Transverse colon (tissue), 4 donors: ENCODE measurements around the gene BBIP1. TPM values are rescaled to one million over a fixed set of nuclear protein-coding genes. Genes with fewer than 3 reads are reported as not detected.

Experiments used
- DNase-seq: peaks from one replicate; pipeline ENCODE4 v3.0.0-alpha.2; 2019
- H3K27ac ChIP-seq, 4 donors: fragments of 200-600 bp; sonication (generic); 2 replicates each; pipeline ENCODE4 v1.5.1; 2016 to 2018; ENCODE audit warnings: inconsistent platforms in 4 of 4
- H3K27me3 ChIP-seq: fragments of 200-600 bp; sonication (generic); 2 replicates; pipeline ENCODE4 v1.5.1; 2017; ENCODE audit warnings: inconsistent platforms
- H3K36me3 ChIP-seq, 4 donors: fragments of 200-600 bp; sonication (generic); 2 replicates each; pipeline ENCODE4 v1.5.1; 2017 to 2019; ENCODE audit warnings: inconsistent platforms in 4 of 4
- H3K4me1 ChIP-seq, 4 donors: fragments of 200-600 bp; sonication (generic); 2 replicates each; pipeline ENCODE4 v1.5.1; 2017 to 2020; ENCODE audit warnings: inconsistent platforms in 4 of 4
- H3K4me3 ChIP-seq, 4 donors: fragments of 200-600 bp; sonication (generic); 1 replicate in 1 of 4; 2 replicates in 3 of 4; pipeline versions ENCODE4 v1.5.1 to v1.6.1; 2017 to 2019; ENCODE audit warnings: inconsistent platforms in 4 of 4
- H3K9me3 ChIP-seq, 2 donors: fragments of 200-600 bp; sonication (generic); 2 replicates each; pipeline ENCODE4 v1.5.1; 2017 to 2019; ENCODE audit warnings: inconsistent platforms in 2 of 2
- CTCF ChIP-seq, 5 experiments: fragments of 200-600 bp in 3 of 5; fragments of 450-650 bp in 2 of 5; sonication (generic) in 3 of 5; IDR thresholded peaks; 1 replicate in 2 of 5; 2 replicates in 3 of 5; pipeline ENCODE4 v1.5.1; 2016 to 2017; ENCODE audit warnings: antibody characterized with exemption in 5 of 5, inconsistent platforms in 3 of 5, mild to moderate bottlenecking in 2 of 5, moderate library complexity in 1 of 5
- EP300 ChIP-seq: sonication (generic); formaldehyde crosslinking; IDR thresholded peaks from one replicate; pipeline ENCODE4 v1.6.1; 2017; ENCODE audit warnings: antibody characterized with exemption, low read depth
- POLR2A ChIP-seq: fragments of 450-650 bp; IDR thresholded peaks from one replicate; pipeline ENCODE4 v1.6.1; 2016; ENCODE audit warnings: antibody characterized with exemption, mild to moderate bottlenecking, moderate library complexity
- POLR2AphosphoS5 ChIP-seq, 3 donors: sonication (generic); formaldehyde crosslinking; IDR thresholded peaks; one replicate each; pipeline ENCODE4 v1.6.1; 2016; ENCODE audit warnings: antibody characterized with exemption in 3 of 3
- WGBS, 2 donors: methylation state at CpG; one replicate each; pipeline ENCODE4 v1.1.5; 2018; ENCODE audit warnings: low coverage in 1 of 2; 5-methylcytosine and 5-hydroxymethylcytosine counted together
- in situ Hi-C, 4 donors: fragments of 200-750 bp; cut with MboI; loops; one replicate each; pipeline versions ENCODE4 v1.15.0 to v1.15.1; 2017; ENCODE audit warnings: low sequenced_read_pairs in 3 of 4, low pct_ligation_motif_present in 1 of 4, low pct_unique_long_range_greater_than_20kb in 1 of 4
- intact Hi-C: fragments of 100-400 bp; cut with DNase I; formaldehyde crosslinking; loops from one replicate; pipeline ENCODE4 v1.15.1; 2023; ENCODE audit warnings: low total_unique reads
- total RNA-seq, 4 donors: library from RNA; depleted of rRNA; stranded (reverse); fragments of >200 nt; gene quantifications; one replicate each; pipeline ENCODE4 v1.1.0, GENCODE V29; 2016

Gene BBIP1
- total RNA-seq, 4 donors from 2014 or later = 9.6 to 44.9 (median 18.1) TPM

GRCh38 chr10:110960333-110960712 lies 41.3 kb upstream of the BBIP1 start:
- Histone ChIP-seq H3K9me3 (no peaks in the 10 kb centered on the region), H3K4me1 (peaks cover 0 to 28% (median 13%) of the 10 kb centered on the region in 4 donors), H3K27me3 (no peaks in the 10 kb centered on the region), H3K4me3 (no peak overlapping the region), H3K36me3 (no peaks in the 10 kb centered on the region), H3K27ac (no peak overlapping the region)
- 96 to 100% methylated on average over 1 of the region's 1 CpG for WGBS, 2 donors
- intact Hi-C loops (no loop called here), in situ Hi-C loops (no loop called here)
- TF ChIP-seq POLR2A (no peak), EP300 (no peak), POLR2AphosphoS5 (IDR thresholded peaks at IDR 0.05) (no peak), CTCF (IDR thresholded peaks at IDR 0.05) (no peak)
- DNase-seq = no peak

DNA sequence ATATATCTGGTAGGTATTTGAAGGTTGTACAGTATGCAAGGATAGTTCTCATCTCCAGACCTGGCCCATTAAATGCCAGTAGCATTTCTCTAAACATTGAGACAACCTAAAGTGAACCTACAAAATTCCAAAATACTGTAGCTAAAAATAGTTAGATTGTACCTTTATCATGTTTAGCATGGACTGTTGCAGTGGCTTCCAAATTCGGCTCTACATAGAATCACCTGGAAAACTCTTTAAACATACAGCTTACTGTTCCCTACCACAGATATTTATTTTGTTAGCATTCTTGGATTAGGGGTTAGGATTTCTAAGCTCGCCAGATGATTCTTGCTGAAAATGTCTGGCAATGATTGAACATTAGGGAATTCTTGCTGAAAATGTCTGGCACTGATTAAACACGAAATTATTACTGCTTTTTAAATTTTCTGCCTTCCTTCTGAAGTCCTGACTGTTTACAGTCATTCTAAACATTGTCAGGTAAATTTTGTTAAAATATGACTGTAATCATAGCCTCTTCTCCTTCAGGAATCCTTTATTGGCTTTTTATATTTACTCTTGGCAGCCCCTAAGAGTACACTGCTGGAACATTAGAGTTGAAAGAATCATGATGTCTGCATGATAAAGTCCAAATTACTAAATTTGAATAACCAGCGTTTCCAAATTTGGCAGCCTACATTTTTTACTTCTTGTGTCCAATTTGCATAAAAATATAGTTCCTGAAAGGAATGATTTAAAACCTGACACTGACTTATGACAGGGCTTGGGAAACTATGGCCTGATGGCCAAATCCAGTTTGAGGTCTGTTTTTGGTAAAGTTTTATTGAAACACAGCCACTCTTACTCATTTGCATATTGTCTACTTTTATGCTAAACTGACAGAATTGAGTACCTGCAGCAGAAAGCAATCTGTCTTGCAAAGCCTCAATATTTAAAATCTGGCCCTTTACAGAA lies 40.7 kb upstream of the BBIP1 start:
- 48 to 50% methylated on average over 4 of the region's 4 CpGs for WGBS, 2 donors
- H3K4me3 ChIP-seq = no peak overlapping the region
- TF ChIP-seq EP300 (no peak), POLR2AphosphoS5 (IDR thresholded peaks at IDR 0.05) (no peak)
- no peaks in the 10 kb centered on the region for H3K27me3 ChIP-seq
- intact Hi-C loops = loop anchor here (5.0 kb wide), 1 partner anchor 433 kb away; no protein-coding TSS in a partner anchor
- H3K9me3 ChIP-seq = no peaks in the 10 kb centered on the region
- peaks cover 0 to 25% (median 13%) of the 10 kb centered on the region in 4 donors for H3K4me1 ChIP-seq
- in situ Hi-C loops = no loop called here
- H3K36me3 ChIP-seq = no peaks in the 10 kb centered on the region
- DNase-seq = no peak
- no peak overlapping the region for H3K27ac ChIP-seq

GRCh38 chr10:110957606-110958005 lies 38.6 kb upstream of the BBIP1 start:
- Histone ChIP-seq H3K36me3 (no peaks in the 10 kb centered on the region), H3K27ac (no peak overlapping the region), H3K9me3 (no peaks in the 10 kb centered on the region), H3K4me1 (peaks cover 0 to 25% (median 10%) of the 10 kb centered on the region in 4 donors), H3K27me3 (no peaks in the 10 kb centered on the region), H3K4me3 (no peak overlapping the region)
- no peak for DNase-seq
- in situ Hi-C loops (no loop called here), intact Hi-C loops (loop anchor here (5.0 kb wide), 1 partner anchor 435 kb away; no protein-coding TSS in a partner anchor)
- TF ChIP-seq POLR2A (no peak), CTCF (IDR thresholded peaks at IDR 0.05) (no peak), POLR2AphosphoS5 (IDR thresholded peaks at IDR 0.05) (no peak), EP300 (no peak)
- 93 to 100% methylated on average over 1 of the region's 1 CpG for WGBS, 2 donors

DNA sequence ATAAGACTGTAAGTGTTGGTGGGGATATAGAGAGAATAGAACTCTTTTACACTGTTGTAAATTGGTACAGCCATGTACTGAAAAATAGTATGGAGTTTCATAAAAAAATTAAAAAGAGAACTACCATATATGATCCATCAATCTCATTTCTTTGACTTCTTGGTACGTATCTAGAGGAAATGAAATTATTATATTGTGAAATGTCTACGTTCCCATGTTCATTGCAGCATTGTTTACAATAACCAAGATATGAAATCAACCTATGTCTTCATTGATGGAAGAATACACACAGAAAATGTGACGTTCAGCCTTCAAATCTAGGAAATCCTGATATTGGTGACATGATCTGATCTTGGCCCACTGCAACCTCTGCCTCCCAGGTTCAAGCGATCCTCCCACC lies 32.4 kb upstream of the BBIP1 start:
- no peak for TF ChIP-seq POLR2A
- no peak for TF ChIP-seq CTCF (IDR thresholded peaks at IDR 0.05)
- TF ChIP-seq EP300 = no peak
- TF ChIP-seq POLR2AphosphoS5 (IDR thresholded peaks at IDR 0.05) = no peak
- DNase-seq = no peak
- in situ Hi-C loops = no loop called here
- Histone ChIP-seq H3K4me3 (no peak overlapping the region), H3K27me3 (no peaks in the 10 kb centered on the region), H3K9me3 (no peaks in the 10 kb centered on the region), H3K4me1 (peaks cover 0 to 14% (median 0%) of the 10 kb centered on the region in 4 donors), H3K36me3 (peaks cover 0 to 4% (median 0%) of the 10 kb centered on the region in 4 donors), H3K27ac (no peak overlapping the region)
- WGBS, 2 donors = 93 to 96% methylated on average over 2 to 4 of the region's 4 CpGs
- intact Hi-C loops = no loop called here
